WI38 (cell line): ENCODE results near the gene ASCL5.

ENCODE experiments used
- H3K4me3 ChIP-seq: 2 replicates; pipeline ENCODE4 v1.5.1; 2011; ENCODE audit warnings: low read depth, mild to moderate bottlenecking, control low read depth, low read length
- TF ChIP-seq, protein P1 (sequence below): IDR thresholded peaks from 2 replicates; pipeline ENCODE4 v1.5.1; 2012; ENCODE audit warnings: low read depth, mild to moderate bottlenecking, control low read depth, low read length

Gene ASCL5

DNA sequence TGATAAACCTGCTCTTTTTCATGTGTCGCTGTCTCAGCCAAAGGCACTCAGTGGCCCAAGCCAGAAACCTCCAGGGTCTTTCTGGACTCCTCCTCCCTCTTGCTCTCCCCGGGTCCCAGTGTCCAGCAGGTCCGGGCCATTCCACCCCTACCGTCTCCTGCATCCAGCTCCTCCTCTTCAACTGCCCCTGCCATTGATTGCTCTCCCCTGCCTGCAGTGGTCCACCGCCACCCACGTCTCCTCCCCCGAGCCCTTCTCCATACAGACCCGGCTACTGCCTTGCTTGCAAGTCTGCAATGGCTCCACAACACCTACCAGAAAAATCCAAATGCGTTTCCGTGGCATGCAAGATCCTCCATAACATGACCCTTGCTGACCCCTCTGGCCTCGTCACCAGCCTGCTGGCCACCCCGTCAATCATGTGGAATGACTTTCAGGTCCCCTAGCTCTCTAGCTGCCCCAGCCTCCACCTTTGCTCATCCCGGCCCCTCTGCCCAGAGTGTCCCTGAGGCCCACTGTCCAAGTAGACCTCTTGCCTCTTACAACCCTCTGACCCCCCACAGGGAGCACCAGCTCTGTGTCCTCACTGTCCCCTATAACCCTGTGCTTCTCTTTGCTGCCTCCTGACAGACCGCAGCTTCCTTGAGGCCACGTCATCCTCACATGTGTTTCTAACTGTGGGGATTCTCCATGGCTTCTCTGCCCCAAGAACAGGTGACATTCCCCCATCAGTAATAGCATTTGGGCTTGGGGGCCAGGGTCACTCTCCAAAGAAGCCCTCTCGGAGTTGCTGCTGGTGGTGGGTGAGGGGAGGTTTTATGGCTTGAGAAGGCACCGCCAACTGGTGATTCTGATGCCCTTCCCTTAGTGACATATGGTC lies 29.8 kb downstream of the ASCL5 start:
- no peak overlapping the region for H3K4me3 ChIP-seq
- TF ChIP-seq, protein P1, sequence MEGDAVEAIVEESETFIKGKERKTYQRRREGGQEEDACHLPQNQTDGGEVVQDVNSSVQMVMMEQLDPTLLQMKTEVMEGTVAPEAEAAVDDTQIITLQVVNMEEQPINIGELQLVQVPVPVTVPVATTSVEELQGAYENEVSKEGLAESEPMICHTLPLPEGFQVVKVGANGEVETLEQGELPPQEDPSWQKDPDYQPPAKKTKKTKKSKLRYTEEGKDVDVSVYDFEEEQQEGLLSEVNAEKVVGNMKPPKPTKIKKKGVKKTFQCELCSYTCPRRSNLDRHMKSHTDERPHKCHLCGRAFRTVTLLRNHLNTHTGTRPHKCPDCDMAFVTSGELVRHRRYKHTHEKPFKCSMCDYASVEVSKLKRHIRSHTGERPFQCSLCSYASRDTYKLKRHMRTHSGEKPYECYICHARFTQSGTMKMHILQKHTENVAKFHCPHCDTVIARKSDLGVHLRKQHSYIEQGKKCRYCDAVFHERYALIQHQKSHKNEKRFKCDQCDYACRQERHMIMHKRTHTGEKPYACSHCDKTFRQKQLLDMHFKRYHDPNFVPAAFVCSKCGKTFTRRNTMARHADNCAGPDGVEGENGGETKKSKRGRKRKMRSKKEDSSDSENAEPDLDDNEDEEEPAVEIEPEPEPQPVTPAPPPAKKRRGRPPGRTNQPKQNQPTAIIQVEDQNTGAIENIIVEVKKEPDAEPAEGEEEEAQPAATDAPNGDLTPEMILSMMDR: no peak

DNA sequence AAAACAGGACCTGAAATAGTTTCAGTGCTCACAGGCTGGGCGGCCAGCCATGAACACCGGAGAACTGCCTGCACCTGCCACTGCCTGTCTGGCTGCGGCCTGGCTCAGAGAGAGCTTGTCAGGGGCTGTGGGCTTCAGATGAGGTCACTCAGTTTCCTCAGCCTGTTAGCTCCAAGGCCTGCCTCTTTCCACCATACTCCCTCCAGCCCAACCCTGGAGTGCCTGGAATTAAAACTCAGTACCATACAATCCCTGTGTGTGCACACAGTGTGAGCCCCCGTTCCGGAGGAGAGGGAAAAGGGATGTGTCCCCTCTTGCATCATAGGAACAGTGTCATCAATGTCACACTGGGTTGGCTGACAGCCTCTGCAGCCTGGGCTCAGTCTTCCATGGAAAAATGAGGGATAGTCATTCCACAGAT lies 30.9 kb downstream of the ASCL5 start:
- TF ChIP-seq, protein P1: no peak
- H3K4me3 ChIP-seq: no peak overlapping the region

DNA sequence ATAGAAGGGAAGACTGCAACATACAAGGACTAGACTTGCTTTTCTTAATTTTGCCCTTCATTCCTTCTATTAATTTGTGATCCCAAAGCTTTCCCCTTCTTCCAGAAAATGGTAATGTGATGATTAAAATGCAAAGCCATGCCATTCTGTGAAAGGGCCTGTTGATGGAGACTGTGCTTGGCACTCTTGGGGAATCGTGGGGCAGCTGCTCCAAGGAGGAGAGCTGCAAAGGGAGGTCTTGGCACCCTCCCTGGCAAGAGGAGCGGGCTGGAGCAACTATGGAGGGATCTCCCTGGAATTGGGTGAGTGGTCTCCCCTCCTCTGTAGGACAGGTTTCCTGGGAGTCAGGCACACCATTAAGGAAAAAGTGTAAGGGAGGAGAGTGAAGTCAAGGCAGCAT lies 31.4 kb downstream of the ASCL5 start:
- TF ChIP-seq, protein P1: no peak
- H3K4me3 ChIP-seq: no peak overlapping the region

DNA sequence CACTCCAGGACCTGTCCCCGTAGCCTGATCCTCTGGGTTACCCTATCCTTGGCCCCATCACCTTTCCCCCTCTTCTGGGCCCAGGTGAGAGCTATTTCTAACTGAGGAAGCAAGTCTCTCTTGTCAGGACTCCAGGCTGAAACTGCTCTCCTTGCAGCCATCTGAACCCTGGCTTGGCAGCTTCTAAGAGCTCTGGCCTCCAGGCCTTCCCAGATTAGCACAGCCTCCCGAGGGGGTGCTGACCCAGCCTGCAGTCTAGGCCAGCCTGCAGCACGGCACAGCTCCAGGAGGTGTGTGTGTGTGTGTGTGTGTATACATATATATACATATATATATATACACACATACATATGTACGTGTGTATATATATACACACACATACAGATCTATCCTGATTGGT lies 32.2 kb downstream of the ASCL5 start:
- TF ChIP-seq, protein P1: no peak
- H3K4me3 ChIP-seq: no peak overlapping the region

DNA sequence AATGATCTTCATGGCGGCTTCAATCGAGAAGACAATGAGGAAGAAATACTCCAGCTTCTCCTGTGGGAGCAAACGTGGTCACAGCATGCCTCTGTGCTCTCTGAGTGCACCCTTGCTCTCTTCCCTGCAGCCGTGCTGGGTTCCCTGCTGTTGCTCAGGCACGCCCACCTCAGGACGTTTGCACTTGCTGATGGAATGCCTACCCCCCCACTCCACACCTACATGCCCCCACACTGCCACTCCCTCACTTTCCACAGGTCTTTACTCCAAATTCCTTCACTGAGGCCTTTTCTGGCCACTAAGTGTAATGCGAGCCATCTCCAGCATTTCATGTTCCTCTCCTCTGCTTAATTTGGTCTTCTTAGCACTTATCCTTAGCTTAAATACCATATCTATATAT lies 33.0 kb downstream of the ASCL5 start:
- H3K4me3 ChIP-seq: no peak overlapping the region
- TF ChIP-seq, protein P1: no peak

DNA sequence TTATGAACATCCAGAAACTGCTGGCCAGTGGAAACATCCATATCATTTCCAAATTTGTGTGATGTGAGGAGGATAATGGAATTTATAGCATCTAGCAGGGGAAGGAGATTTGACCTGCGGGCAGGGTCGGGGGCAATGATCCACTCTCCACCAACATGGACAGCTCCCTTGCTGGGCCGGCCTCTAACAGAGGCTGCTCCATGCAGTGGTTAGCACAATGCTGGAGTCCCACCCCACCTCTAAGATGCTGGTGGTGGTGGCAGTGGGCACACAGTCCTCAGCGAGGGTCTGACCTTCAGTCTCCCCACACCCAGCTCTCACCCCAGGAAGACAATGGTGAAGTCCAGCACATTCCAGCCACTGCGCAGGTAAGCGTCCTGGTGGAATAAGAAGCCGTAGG lies 33.4 kb downstream of the ASCL5 start:
- TF ChIP-seq, protein P1: no peak
- no peak overlapping the region for H3K4me3 ChIP-seq

DNA sequence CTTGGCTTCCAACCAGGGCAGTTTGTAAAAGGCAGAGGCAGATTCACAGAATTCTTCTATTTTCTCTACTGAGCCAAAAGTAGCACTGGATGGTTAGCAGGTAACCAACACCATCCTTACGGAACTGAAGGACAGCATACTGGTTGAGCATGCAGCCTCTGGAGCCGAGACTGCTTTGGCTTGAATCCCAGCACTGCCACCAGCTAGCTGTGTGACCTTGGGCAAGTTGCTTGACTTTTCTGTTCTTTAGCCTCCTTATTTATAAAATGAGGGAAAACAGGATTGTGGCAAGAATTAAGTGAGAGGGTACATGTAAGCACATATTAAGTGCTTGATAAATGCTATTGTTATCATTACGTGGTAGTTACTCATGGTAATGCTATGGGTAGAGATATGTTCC lies 34.2 kb downstream of the ASCL5 start:
- H3K4me3 ChIP-seq: no peak overlapping the region
- TF ChIP-seq, protein P1: no peak
